NCI-H526 treated with DMSO at 0.1 percent for 48 hours (cell line): ENCODE results near the gene ATG5.
"Not testable (repeated sequence)": the region's sequence is repeated elsewhere in the genome, so short reads cannot be mapped to it uniquely, and the experiment has no call there.

ENCODE experiments used
- DNase-seq: peaks from one replicate; lab custom pipeline; 2025; lab: John Stamatoyannopoulos, UW

The ATG5 gene

GRCh38 chr6:106257195-106257594 is 68.4 kb downstream of the ATG5 start:
- no peak for DNase-seq

GRCh38 chr6:106256201-106256968 is 69.2 kb downstream of the ATG5 start:
- no peak for DNase-seq

- DNase-seq: no peak
Measured at GRCh38 chr6:106255306-106255705, 70.3 kb downstream of the ATG5 start.

- no peak for DNase-seq
Measured at GRCh38 chr6:106254636-106255035, 70.9 kb downstream of the ATG5 start.

GRCh38 chr6:106253731-106254130 is 71.8 kb downstream of the ATG5 start:
- DNase-seq: no peak

- DNase-seq: no peak
Measured at GRCh38 chr6:106253172-106253571, 72.4 kb downstream of the ATG5 start.

GRCh38 chr6:106252687-106253086 is 72.9 kb downstream of the ATG5 start:
- no peak for DNase-seq

GRCh38 chr6:106251531-106252255 is 73.9 kb downstream of the ATG5 start:
- not testable (repeated sequence) for DNase-seq

- DNase-seq: no peak
Measured at GRCh38 chr6:106250953-106251352, 74.6 kb downstream of the ATG5 start.

GRCh38 chr6:106249658-106250057 is 75.9 kb downstream of the ATG5 start:
- no peak for DNase-seq

- DNase-seq: no peak
Measured at GRCh38 chr6:106247733-106248132, 77.8 kb downstream of the ATG5 start.

GRCh38 chr6:106247293-106247692 is 78.3 kb downstream of the ATG5 start:
- DNase-seq: no peak

GRCh38 chr6:106244931-106245330 is 80.6 kb downstream of the ATG5 start:
- no peak for DNase-seq

GRCh38 chr6:106244521-106244920 is 81.0 kb downstream of the ATG5 start:
- DNase-seq: no peak

- no peak for DNase-seq
Measured at GRCh38 chr6:106243261-106243660, 82.3 kb downstream of the ATG5 start.

- DNase-seq: no peak
Measured at GRCh38 chr6:106241498-106241897, 84.1 kb downstream of the ATG5 start.

GRCh38 chr6:106237286-106237685 is 88.3 kb downstream of the ATG5 start:
- no peak for DNase-seq

GRCh38 chr6:106229876-106230445 is 95.6 kb downstream of the ATG5 start:
- DNase-seq: not testable (repeated sequence)

GRCh38 chr6:106227612-106228507 is 97.7 kb downstream of the ATG5 start:
- DNase-seq: no peak

GRCh38 chr6:106226676-106227075 is 98.9 kb downstream of the ATG5 start:
- no peak for DNase-seq

GRCh38 chr6:106225581-106225980 is 100.0 kb downstream of the ATG5 start:
- no peak for DNase-seq

- no peak for DNase-seq
Measured at GRCh38 chr6:106223300-106223930, 102.1 kb downstream of the ATG5 start.
